CD4-positive, alpha-beta T cell treated with Interleukin-4 for 4 hours (primary cell): ENCODE measurements around the gene TNNI2.
A peak's percentile ranks its signal among the peaks of the same experiment; 100 is the strongest.
"Not testable (repeated sequence)": the region's sequence is repeated elsewhere in the genome, so short reads cannot be mapped to it uniquely, and the experiment has no call there.

Source experiments
- DNase-seq: peaks from one replicate; pipeline ENCODE4 v3.0.0-alpha.2; 2020

TNNI2 gene

DNA sequence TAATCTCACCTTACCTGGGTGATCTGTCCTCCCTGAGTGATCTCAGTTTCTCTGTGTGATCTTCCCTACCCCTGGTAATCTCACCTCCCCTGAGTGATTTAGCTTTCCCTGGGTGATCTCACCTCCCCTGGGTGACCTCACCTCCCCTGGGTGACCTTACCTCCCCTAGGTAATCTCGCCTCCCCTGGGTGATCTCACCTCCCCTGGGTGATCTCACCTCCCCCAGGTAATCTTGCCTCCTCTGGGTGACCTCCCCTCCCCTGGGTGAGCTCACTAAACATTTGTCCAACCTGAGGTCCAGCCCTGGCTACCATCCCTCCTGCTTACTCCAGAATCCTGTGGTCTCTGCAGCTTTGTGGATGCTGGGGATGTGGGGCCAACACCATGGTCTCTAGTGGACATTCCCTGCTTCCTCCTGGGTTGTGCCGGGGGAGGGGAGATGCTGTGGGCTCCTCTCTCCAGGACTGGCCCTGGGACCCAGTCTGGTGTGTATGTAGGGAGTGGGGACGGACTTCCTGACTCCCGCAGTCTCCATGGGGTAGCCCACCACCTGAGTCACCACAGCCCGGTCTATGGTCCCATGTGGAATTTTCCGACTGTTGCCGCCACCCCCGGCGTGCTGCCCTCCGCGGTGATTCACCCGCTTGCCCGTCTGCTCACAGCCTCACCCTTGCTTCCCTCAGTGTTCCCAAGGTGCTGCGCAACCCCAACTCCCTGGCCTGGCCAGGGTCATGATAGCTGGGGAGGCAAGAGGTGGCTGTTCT lies 24.0 kb downstream of the TNNI2 start:
- DNase-seq: no peak

- no peak for DNase-seq
Measured at GRCh38 chr11:1863352-1864216, 24.8 kb downstream of the TNNI2 start.

GRCh38 chr11:1864231-1864630 lies 25.4 kb downstream of the TNNI2 start:
- DNase-seq: no peak

GRCh38 chr11:1864831-1865665 lies 26.3 kb downstream of the TNNI2 start:
- no peak for DNase-seq

DNA sequence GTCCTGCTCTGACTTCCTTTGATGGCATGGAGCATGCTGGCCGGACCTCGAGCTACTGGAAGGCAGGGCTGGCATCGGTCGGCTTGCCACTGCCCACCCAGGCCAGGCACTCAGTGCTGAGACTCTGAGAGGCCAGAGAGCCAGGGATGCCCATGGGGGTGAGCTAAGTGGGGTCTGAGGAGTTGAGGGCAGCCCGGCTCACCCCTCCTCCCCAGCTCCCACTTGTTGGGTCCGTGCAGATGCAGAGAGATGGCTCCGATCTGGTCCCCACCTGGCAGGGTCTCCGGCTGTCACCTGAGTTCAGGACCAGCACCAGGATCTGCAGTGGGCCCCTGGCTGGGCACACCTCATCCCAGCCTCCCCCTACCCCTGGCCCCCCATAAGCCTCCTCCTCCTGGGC lies 27.4 kb downstream of the TNNI2 start:
- no peak for DNase-seq

- no peak for DNase-seq
Measured at GRCh38 chr11:1866776-1867175, 28.0 kb downstream of the TNNI2 start.

DNA sequence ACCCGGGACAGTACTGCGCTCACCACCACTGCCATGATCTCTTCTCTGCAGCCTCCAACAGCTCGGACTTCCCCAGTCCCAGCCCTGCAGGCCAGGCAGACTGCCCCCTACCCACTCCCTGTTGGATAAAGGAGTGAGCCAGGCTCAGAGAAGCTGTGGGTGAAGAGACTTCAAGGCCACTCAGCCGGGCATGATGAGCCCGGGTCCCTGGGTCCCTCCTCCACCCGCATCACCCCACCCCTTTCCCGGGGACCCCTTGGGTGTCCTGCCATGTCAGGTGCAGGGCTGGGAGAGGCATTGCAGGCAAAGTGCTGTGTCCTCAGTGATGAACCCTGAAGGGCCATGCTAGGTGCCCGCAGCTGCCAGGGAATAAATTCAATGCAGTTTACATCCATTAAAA lies 28.6 kb downstream of the TNNI2 start:
- no peak for DNase-seq

GRCh38 chr11:1868056-1868635 lies 29.4 kb downstream of the TNNI2 start:
- no peak for DNase-seq

GRCh38 chr11:1868636-1869291 lies 30.0 kb downstream of the TNNI2 start:
- no peak for DNase-seq

DNA sequence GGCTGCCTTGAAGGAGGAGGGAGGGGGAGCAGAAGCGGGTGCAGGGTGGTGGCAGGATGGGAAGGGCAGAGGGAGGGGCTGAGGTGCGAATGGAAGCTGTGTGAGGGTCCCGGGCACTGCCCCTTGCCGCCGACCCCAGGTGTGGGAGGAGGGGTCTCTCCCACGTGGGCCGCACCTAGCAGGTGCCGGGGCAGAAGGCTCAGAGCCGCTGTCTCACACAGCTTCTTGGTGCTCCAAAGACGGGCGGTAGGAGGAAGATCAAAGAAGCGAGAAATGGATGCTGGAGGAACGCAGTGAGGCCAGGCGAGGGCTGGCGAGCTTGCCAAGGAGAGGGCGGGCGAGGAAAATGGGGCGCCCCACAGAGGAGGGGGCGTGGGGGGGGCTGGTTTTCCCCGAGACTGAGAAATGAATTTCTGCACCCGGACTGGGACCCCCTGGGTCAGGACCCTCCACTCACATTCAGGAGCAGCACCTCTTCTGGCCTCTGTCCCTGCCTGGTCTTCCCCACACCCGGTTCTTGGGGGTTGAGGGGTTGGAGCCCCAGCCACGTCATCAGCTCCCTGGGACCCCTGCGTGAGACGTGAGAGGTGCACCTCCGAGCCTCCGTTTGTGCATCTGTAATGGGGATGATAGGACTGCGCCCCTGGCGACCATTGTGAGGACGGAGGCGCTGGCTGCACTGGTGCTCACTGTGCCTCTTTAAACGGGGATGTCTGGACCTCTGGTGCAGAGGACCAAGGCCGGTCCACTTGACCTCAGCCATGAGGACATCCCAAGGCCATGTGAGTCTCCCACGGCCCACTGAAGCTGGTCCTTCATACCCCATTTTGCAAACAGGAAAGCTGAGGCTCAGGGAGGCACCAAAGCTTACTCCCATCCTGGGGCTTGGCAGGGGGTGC lies 30.9 kb downstream of the TNNI2 start:
- no peak for DNase-seq

DNA sequence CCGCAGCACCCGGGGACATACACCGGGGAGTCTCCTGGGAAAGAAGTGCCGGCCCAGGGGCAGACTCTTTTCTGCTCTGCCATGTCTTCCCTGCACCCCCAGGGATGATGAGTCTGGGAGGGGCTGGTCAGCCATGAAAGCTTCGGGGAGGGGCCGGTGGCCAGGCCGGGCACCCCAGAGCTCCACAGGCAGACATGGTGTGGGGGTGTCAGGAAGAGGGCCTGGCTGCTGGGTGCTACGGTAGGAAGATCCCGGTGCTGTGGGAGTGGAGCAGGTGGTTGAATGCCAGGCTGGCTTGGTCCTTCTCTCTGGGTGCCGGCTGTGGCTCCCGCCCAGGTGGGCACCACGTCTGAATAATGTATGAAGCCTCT lies 31.5 kb downstream of the TNNI2 start:
- no peak for DNase-seq

DNA sequence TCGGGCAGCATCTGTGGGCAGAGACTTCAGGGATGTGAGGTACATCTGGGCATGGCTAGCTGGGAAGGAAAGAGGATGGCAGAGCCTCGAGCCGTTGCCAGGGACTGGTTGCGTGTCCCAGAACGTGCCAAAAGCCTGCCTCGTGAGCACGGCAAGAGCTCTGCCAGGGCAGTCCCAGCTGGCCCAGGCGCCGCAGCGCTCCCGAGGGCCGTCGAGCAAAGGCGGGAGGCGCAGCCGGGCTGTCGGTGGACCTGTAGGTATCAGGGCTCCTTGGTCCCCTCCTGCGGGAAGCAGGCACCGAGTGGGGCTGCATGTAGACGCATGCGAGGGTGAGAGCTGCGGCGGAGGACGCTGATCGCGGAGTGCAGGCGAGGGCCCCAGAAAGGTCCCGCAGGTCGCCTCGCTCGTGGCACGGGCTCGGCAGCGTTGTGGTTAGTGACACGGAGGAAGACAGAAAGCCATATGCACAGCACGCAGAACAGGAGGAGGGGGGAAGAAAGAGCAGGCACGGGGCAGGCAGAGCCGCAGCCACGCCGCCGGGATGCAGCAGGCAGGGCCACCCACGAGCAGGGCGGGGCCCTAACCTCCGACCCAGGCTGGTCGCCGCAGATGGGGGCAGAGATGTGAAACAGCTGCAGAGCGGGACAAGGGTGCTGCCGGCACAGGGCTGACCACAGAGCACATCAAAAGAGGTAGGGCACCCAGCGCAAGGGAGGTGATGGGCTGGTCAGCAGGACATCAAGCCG lies 32.1 kb downstream of the TNNI2 start:
- peak; percentile 44 for DNase-seq

- DNase-seq: no peak
Measured at GRCh38 chr11:1871531-1871930, 32.8 kb downstream of the TNNI2 start.

- no peak for DNase-seq
Measured at GRCh38 chr11:1872267-1872985, 33.6 kb downstream of the TNNI2 start.

DNA sequence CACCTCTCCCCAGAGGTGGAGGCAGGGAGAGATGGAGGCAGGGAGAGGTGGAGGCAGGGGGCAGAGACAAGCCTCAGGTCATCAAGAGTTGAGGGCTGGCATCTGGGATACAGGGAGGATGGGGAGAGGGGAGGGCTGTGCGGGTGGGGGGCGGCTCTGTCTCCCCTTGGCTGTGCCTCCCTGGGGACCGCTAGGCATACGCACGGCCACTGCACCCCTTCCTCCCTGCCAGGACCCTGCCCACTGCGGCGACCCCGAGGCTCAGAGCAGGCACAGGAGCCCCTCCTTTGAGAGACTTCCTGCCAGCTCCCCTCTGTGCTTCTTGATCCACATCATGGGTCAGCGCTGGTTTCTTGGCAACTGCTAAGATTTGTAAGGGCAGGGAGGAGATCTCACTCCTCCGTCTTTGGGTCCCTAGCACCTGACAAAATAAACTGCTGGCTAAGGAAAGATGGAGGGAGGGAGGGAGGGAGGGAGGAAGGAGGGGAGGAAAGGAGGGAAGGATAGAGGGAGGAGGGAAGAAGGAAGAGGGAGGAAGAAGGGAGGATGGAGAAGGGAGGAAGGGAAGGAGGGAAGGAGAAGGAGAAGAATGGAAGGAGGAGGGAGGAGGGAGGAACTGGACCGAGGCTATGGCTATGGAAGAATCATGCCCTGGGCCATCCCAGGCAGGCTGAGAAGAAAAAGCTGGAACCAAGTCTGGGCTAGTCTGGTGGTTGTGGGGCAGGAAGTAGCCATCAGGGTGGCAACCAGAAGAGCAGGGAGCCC lies 34.4 kb downstream of the TNNI2 start:
- DNase-seq: no peak

- not testable (repeated sequence) for DNase-seq
Measured at GRCh38 chr11:1873813-1874150, 35.0 kb downstream of the TNNI2 start.

DNA sequence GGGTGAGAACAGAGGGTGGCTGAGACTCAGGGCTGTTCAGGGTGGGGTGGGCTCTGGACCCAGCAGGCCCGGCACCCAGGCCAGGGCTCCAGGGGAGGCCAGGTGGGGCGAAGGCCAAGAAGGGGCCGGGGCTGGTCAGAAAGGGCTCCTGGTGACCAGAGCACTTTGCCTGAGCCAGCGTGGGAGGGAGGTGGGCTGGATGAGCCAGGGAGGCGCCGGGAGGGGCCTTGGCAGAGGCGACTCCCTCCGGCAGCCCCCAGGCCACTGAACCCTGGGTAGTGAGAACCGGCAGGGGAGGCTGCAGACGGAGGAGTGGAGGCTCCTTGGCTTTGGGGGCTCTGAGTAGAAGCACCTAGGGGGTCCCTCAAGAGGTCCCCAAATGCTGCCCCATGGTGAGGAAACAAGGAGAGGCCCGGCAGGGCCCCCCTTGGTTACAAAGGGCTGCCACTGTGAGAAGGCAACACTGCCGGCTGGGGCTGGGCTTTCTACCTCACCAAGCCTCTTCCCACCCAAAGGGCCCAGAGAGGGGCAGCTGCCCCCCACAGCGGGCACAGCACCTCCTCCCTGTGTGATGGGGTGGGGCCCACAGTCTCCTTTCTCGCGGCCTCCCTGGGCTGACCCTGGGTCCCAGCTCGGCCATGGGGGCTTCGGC lies 35.8 kb downstream of the TNNI2 start:
- not testable (repeated sequence) for DNase-seq

- DNase-seq: no peak
Measured at GRCh38 chr11:1875093-1875850, 36.5 kb downstream of the TNNI2 start.
